Hepatocyte (in vitro differentiated cells): Measurements from ENCODE around the gene CYP1A2. TPM values are rescaled to one million over a fixed set of nuclear protein-coding genes. Genes with fewer than 3 reads are reported as not detected.

Experiments
- DNase-seq: peaks from one replicate; pipeline ENCODE4 v3.0.0-alpha.2; 2016; ENCODE audit warnings: low spot score
- H2AFZ ChIP-seq: fragments of 200-600 bp; sonication (generic); 2 replicates; pipeline ENCODE4 v1.6.0; 2016; ENCODE audit warnings: antibody characterized with exemption, mild to moderate bottlenecking
- H3K27ac ChIP-seq: fragments of 200-600 bp; sonication (generic); 2 replicates; pipeline ENCODE4 v1.5.1; 2016; ENCODE audit warnings: mild to moderate bottlenecking
- H3K27me3 ChIP-seq: fragments of 200-600 bp; sonication (generic); 2 replicates; pipeline ENCODE4 v1.6.1; 2016
- H3K36me3 ChIP-seq: fragments of 200-600 bp; sonication (generic); replicated peaks from 2 replicates; pipeline ENCODE4 v1.5.1; 2016; ENCODE audit warnings: low read depth; ENCODE audit not compliant: insufficient read depth
- H3K4me1 ChIP-seq: fragments of 200-600 bp; sonication (generic); 2 replicates; pipeline ENCODE4 v1.5.1; 2016; ENCODE audit warnings: mild to moderate bottlenecking, moderate library complexity; ENCODE audit not compliant: insufficient read depth
- H3K4me2 ChIP-seq: fragments of 200-600 bp; sonication (generic); 2 replicates; pipeline ENCODE4 v1.6.0; 2016
- H3K4me3 ChIP-seq: fragments of 200-600 bp; sonication (generic); 2 replicates; pipeline ENCODE4 v1.5.1; 2016; ENCODE audit warnings: mild to moderate bottlenecking
- H3K79me2 ChIP-seq: fragments of 200-600 bp; sonication (generic); 2 replicates; pipeline ENCODE4 v1.6.0; 2017; ENCODE audit warnings: mild to moderate bottlenecking
- H3K9me2 ChIP-seq: fragments of 200-600 bp; sonication (generic); replicated peaks from 2 replicates; pipeline ENCODE4 v1.6.0; 2017; ENCODE audit warnings: mild to moderate bottlenecking; ENCODE audit not compliant: insufficient read depth
- H3K9me3 ChIP-seq: fragments of 200-600 bp; sonication (generic); 2 replicates; pipeline ENCODE4 v1.5.1; 2016; ENCODE audit warnings: low read depth, mild to moderate bottlenecking
- H4K20me1 ChIP-seq: fragments of 200-600 bp; sonication (generic); 2 replicates; pipeline ENCODE4 v1.6.0; 2016; ENCODE audit warnings: mild to moderate bottlenecking; ENCODE audit not compliant: insufficient read depth, poor library complexity, severe bottlenecking
- EZH2 ChIP-seq: fragments of 200-600 bp; sonication (generic); IDR thresholded peaks from 2 replicates; pipeline ENCODE4 v1.6.1; 2016; ENCODE audit warnings: antibody characterized with exemption, mild to moderate bottlenecking, borderline replicate concordance
- EZH2phosphoT487 ChIP-seq: fragments of 200-600 bp; sonication (generic); IDR thresholded peaks from one replicate; pipeline ENCODE4 v1.6.1; 2018; ENCODE audit warnings: antibody characterized with exemption, mild to moderate bottlenecking, low read depth, moderate library complexity; ENCODE audit not compliant: unreplicated experiment, severe bottlenecking
- WGBS: methylation state at CpG from one replicate; pipeline ENCODE4 v1.1.6; 2016; ENCODE audit warnings: low lambda C conversion rate; ENCODE audit errors: missing lambda C conversion rate; 5-methylcytosine and 5-hydroxymethylcytosine counted together
- polyA plus RNA-seq: library from polyadenylated mRNA; unstranded; fragments of >200 nt; fragmentation: Nextera tagmentation; extraction: Ambion mirVana; gene quantifications from 2 replicates; pipeline ENCODE4 v1.2.1, GENCODE V29; 2016
- total RNA-seq: library from RNA; depleted of rRNA; stranded (reverse); fragments of >200 nt; gene quantifications from 2 replicates; pipeline ENCODE4 v1.2.3, GENCODE V29; 2014
- TF ChIP-seq, protein P1 (sequence below): fragments of 200-600 bp; sonication (generic); IDR thresholded peaks from 2 replicates; pipeline ENCODE4 v1.5.1; 2016; ENCODE audit warnings: antibody characterized with exemption, mild to moderate bottlenecking; ENCODE audit not compliant: poor library complexity

Gene CYP1A2
- total and polyA plus RNA-seq, 2 experiments from 2014 or later, result 0.17 TPM; not detected in 1

DNA sequence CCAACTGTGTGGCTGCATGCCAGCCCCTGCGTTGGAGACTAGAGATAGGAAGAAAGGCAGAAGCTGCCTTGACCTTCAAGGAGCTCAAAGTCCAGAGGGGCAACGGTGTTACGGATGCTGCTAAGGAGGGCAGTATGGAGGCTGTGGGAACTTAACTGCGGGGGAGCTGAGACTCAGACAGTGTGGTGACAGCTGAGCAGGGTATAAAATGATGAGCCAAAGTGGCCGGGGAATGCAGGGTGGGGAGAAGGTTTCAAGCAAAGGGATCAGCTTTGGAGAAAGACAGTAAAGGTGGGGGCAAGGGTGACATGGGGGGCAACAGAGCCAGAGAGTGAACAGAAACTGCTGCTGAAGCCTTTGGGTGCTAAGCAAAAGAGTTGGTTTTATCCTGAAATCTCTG, 6.2 kb upstream of the CYP1A2 start:
- H3K4me1 ChIP-seq, result no peaks in the 10 kb centered on the region
- H3K4me2 ChIP-seq, result no peak overlapping the region
- H3K79me2 ChIP-seq, result no peaks in the 10 kb centered on the region
- H3K27ac ChIP-seq, result no peak overlapping the region
- H3K36me3 ChIP-seq, result no peaks in the 10 kb centered on the region
- H3K27me3 ChIP-seq, result no peaks in the 10 kb centered on the region
- H3K9me2 ChIP-seq, result no peaks in the 10 kb centered on the region
- H4K20me1 ChIP-seq, result no peaks in the 10 kb centered on the region
- no peaks in the 10 kb centered on the region for H3K9me3 ChIP-seq
- no peak overlapping the region for H3K4me3 ChIP-seq
- H2AFZ ChIP-seq, result no peak overlapping the region
- TF ChIP-seq EZH2 (no peak), EZH2phosphoT487 (no peak)
- TF ChIP-seq, protein P1, sequence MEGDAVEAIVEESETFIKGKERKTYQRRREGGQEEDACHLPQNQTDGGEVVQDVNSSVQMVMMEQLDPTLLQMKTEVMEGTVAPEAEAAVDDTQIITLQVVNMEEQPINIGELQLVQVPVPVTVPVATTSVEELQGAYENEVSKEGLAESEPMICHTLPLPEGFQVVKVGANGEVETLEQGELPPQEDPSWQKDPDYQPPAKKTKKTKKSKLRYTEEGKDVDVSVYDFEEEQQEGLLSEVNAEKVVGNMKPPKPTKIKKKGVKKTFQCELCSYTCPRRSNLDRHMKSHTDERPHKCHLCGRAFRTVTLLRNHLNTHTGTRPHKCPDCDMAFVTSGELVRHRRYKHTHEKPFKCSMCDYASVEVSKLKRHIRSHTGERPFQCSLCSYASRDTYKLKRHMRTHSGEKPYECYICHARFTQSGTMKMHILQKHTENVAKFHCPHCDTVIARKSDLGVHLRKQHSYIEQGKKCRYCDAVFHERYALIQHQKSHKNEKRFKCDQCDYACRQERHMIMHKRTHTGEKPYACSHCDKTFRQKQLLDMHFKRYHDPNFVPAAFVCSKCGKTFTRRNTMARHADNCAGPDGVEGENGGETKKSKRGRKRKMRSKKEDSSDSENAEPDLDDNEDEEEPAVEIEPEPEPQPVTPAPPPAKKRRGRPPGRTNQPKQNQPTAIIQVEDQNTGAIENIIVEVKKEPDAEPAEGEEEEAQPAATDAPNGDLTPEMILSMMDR, result no peak
- no peak for DNase-seq
- WGBS, result 92% methylated on average over 5 of the region's 5 CpGs

DNA sequence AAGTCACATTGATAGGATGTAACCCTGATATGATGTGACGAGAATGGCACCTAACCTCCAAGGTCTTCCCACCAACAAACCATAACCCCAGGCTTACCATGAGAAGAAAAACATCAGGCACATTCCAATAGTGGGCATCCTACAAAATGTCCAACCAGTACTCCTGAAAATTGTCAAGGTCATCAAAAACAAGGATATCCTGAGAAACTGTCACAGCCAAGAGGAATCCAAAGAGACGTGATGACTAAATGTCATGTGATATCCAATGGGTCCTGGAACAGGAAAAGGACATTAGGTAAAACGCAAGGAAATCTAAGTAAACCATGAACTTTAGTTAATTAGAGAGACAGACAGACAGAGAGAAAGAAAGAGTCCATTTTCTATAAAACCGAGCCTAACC, 2.3 kb upstream of the CYP1A2 start:
- no peaks in the 10 kb centered on the region for H3K27me3 ChIP-seq
- no peaks in the 10 kb centered on the region for H3K36me3 ChIP-seq
- H3K4me3 ChIP-seq, result no peak overlapping the region
- no peaks in the 10 kb centered on the region for H3K9me3 ChIP-seq
- no peaks in the 10 kb centered on the region for H3K9me2 ChIP-seq
- H3K27ac ChIP-seq, result no peak overlapping the region
- no peak overlapping the region for H3K4me2 ChIP-seq
- H3K4me1 ChIP-seq, result no peaks in the 10 kb centered on the region
- no peak for DNase-seq
- WGBS, result 81% methylated on average over 4 of the region's 4 CpGs
- no peaks in the 10 kb centered on the region for H3K79me2 ChIP-seq
- TF ChIP-seq EZH2, result no peak
- no peak for TF ChIP-seq EZH2phosphoT487
- TF ChIP-seq, protein P1, result no peak
- H4K20me1 ChIP-seq, result no peaks in the 10 kb centered on the region
- no peak overlapping the region for H2AFZ ChIP-seq

DNA sequence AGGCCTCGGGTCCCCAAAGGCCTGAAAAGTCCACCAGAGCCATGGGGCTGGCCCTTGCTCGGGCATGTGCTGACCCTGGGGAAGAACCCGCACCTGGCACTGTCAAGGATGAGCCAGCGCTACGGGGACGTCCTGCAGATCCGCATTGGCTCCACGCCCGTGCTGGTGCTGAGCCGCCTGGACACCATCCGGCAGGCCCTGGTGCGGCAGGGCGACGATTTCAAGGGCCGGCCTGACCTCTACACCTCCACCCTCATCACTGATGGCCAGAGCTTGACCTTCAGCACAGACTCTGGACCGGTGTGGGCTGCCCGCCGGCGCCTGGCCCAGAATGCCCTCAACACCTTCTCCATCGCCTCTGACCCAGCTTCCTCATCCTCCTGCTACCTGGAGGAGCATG, 1.2 kb downstream of the CYP1A2 start:
- Histone ChIP-seq H3K9me2 (no peaks in the 10 kb centered on the region), H2AFZ (no peak overlapping the region), H3K4me3 (no peak overlapping the region), H4K20me1 (no peaks in the 10 kb centered on the region), H3K27me3 (no peaks in the 10 kb centered on the region), H3K4me2 (no peak overlapping the region), H3K27ac (no peak overlapping the region), H3K79me2 (no peaks in the 10 kb centered on the region), H3K4me1 (no peaks in the 10 kb centered on the region), H3K36me3 (no peaks in the 10 kb centered on the region), H3K9me3 (no peaks in the 10 kb centered on the region)
- no peak for DNase-seq
- 95% methylated on average over 17 of the region's 20 CpGs for WGBS
- TF ChIP-seq, protein P1, result no peak
- TF ChIP-seq EZH2, result no peak
- TF ChIP-seq EZH2phosphoT487, result no peak

DNA sequence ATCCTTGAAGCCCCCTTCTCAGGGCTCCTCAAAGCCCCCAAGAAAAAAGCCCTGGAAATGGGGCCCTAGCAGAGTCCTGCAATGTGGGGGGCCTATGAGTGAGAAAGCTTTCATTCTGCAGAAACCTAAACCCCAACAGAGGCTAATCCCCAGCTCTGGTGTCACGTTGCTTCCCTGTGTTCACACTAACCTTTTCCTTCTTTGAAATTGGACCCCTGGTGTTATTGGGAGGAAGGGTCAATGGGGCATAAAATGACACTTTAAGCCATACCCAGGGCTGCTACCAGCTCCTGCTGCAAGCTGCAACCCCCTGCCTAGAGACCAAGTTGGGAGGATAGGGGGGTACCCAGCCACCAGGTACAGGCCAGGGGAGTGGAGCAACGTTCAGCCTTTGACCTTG, 2.1 kb downstream of the CYP1A2 start:
- H3K36me3 ChIP-seq, result no peaks in the 10 kb centered on the region
- H3K27me3 ChIP-seq, result no peaks in the 10 kb centered on the region
- WGBS, result 38% methylated on average over 2 of the region's 2 CpGs
- H3K4me2 ChIP-seq, result no peak overlapping the region
- H4K20me1 ChIP-seq, result no peaks in the 10 kb centered on the region
- DNase-seq, result no peak
- no peaks in the 10 kb centered on the region for H3K9me2 ChIP-seq
- no peak overlapping the region for H3K27ac ChIP-seq
- H3K79me2 ChIP-seq, result no peaks in the 10 kb centered on the region
- TF ChIP-seq, protein P1, result no peak
- TF ChIP-seq EZH2phosphoT487 (no peak), EZH2 (no peak)
- no peak overlapping the region for H3K4me3 ChIP-seq
- H3K4me1 ChIP-seq, result no peaks in the 10 kb centered on the region
- no peaks in the 10 kb centered on the region for H3K9me3 ChIP-seq
- no peak overlapping the region for H2AFZ ChIP-seq
